CD4-positive, alpha-beta T cell treated with Interleukin-15 for 4 hours (primary cell): ENCODE measurements around the gene ELOB.
A peak's percentile ranks its signal among the peaks of the same experiment; 100 is the strongest.

Experiments
- DNase-seq: peaks from one replicate; pipeline ENCODE4 v3.0.0-alpha.2; 2020; ENCODE audit warnings: low spot score

Gene ELOB

GRCh38 chr16:2782583-2783351, 5.7 kb upstream of the ELOB start:
- DNase-seq = no peak

GRCh38 chr16:2779978-2780898, 3.2 kb upstream of the ELOB start:
- DNase-seq = no peak

GRCh38 chr16:2779151-2779920, 2.3 kb upstream of the ELOB start:
- DNase-seq = no peak

- no peak for DNase-seq
These were observed 1.5 kb upstream of the ELOB start for GRCh38 chr16:2778630-2778958.

GRCh38 chr16:2777903-2778629, 986 bp upstream of the ELOB start:
- DNase-seq = peak; percentile 31

- DNase-seq = no peak
These were observed 460 bp downstream of the ELOB start for GRCh38 chr16:2776500-2777139.

- DNase-seq = no peak
These were observed 1.1 kb downstream of the ELOB start for GRCh38 chr16:2775765-2776499.

GRCh38 chr16:2775131-2775716, 1.9 kb downstream of the ELOB start:
- DNase-seq = no peak

- no peak for DNase-seq
These were observed 2.8 kb downstream of the ELOB start for GRCh38 chr16:2774161-2774891.

- no peak for DNase-seq
These were observed 3.7 kb downstream of the ELOB start for GRCh38 chr16:2773188-2773968.

GRCh38 chr16:2771496-2772402, 5.3 kb downstream of the ELOB start:
- no peak for DNase-seq

GRCh38 chr16:2770057-2770951, 6.8 kb downstream of the ELOB start:
- DNase-seq = no peak

GRCh38 chr16:2769675-2770056, 7.4 kb downstream of the ELOB start:
- no peak for DNase-seq

- no peak for DNase-seq
These were observed 8.0 kb downstream of the ELOB start for GRCh38 chr16:2769100-2769529.

GRCh38 chr16:2768403-2769089, 8.5 kb downstream of the ELOB start:
- DNase-seq = no peak

GRCh38 chr16:2767891-2768290, 9.2 kb downstream of the ELOB start:
- DNase-seq = no peak
